Hepatocyte (in vitro differentiated cells): ENCODE measurements around the gene CD46.

Experiments
- CTCF ChIP-seq: fragments of 200-600 bp; sonication (generic); IDR thresholded peaks from 2 replicates; pipeline ENCODE4 v1.5.1; 2016; ENCODE audit warnings: antibody characterized with exemption, mild to moderate bottlenecking; ENCODE audit not compliant: poor library complexity
- EZH2 ChIP-seq: fragments of 200-600 bp; sonication (generic); IDR thresholded peaks from 2 replicates; pipeline ENCODE4 v1.6.1; 2016; ENCODE audit warnings: antibody characterized with exemption, mild to moderate bottlenecking, borderline replicate concordance
- EZH2phosphoT487 ChIP-seq: fragments of 200-600 bp; sonication (generic); IDR thresholded peaks from one replicate; pipeline ENCODE4 v1.6.1; 2018; ENCODE audit warnings: antibody characterized with exemption, mild to moderate bottlenecking, low read depth, moderate library complexity; ENCODE audit not compliant: unreplicated experiment, severe bottlenecking

DNA sequence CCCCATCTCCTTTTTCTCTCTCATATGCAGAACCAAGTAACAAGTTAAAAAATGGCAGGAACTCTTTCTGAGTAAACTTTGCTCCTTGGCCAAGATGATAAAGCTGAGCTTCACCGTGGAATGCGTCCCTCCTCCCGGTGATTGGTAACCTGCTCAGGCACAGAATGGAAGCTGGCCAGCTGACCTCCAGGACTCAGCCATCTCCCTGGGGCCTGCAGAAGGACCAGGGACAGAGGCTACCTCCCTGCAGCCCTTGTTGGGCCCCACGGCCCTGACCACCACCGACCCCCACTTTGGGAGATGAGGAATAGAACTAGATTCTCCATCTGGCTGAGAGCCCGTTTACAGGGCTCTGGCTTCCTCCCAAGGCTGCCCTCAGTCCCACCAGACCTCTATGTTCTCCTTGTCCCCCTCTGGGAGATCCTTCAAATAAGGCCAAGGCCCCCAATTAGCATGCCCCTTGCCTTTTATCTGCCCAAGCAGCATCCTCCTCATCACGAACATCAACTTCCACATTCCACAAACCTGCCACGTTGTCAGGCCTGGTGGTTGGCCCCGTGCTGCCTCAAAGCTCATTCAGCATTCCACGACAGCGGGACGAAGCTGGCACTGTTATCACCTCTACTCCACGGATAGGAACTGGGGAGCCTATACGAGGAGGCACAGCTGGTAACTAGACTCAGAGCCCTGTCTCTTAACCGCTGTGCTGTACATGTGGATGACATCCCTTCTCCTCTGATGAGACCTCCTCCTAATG is 84.9 kb downstream of the CD46 start:
- TF ChIP-seq CTCF: no peak
- no peak for TF ChIP-seq EZH2
- TF ChIP-seq EZH2phosphoT487: no peak
